ENCODE data around the gene LTBP4.

LTBP4 gene

DNA sequence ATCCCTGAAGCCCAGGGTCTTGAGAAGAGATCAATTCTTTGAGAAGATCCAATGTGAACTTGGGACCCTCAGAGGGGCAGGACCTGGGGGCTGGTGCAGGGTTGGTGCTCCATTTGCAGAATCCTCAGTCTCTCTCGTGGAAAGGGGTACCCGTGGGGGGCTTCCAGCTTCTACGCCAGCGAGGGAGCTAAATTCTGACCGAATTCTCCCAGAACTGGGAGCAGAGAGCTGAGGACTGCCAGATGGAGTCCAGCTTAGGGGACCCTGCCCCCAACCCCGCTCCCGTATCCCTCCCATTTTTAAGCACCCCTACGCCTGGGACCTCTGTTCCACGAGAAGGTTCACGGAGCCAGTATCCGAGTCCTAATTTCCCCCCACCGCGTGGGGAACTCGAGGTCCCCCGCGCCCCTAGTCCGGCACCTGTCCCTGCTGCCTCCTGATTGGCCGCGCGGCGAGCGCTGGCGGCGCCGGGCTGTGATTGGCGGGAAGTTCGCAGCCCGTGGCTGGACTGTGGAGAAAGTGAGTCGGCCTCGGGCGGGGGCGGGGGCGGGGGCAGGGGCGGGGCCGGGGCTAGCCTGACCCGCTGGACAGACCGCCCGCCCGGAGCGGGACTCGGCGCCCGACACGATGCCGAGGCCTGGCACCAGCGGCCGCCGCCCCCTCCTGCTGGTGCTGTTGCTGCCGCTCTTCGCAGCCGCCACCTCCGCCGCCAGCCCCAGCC, 4.4 kb upstream of the LTBP4 start:
- DNase-seq (ENCODE audit: low spot score) = no peak

- no peak for DNase-seq (ENCODE audit: low spot score)
Measured at GRCh38 chr19:40597329-40597838, 3.8 kb upstream of the LTBP4 start.

GRCh38 chr19:40598121-40598917, 2.9 kb upstream of the LTBP4 start:
- DNase-seq (ENCODE audit: low spot score) = peak; percentile 86

- no peak for DNase-seq (ENCODE audit: low spot score)
Measured at GRCh38 chr19:40598918-40599307, 2.3 kb upstream of the LTBP4 start.

DNA sequence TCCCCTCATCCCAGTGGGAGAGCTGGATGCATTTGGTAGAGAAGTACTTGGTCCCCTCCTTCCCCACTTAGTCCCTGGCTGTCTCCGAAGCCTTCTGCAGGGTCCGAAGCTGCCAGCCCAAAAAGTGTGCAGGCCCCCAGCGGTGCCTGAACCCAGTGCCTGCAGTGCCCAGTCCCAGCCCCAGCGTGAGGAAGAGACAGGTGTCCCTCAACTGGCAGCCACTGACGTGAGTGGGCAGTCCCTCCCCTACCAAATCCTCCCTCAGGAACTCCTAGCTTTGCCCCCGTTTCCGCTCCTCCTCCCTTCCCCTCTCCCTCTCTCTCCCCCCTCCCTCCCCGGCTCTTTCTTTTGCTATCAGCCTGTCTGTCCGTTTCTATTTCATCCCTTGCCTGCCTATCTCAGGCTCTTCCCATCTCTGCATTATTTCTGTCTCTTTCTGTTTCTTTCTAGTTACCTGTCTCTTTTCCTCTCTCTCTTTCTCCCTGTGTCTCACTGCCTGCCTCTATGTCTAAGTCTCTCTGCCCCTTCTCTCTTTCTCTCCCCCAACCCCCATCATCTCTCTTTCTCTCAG, 1.8 kb upstream of the LTBP4 start:
- no peak for DNase-seq (ENCODE audit: low spot score)

GRCh38 chr19:40599902-40600569, 1.1 kb upstream of the LTBP4 start:
- DNase-seq (ENCODE audit: low spot score) = no peak

- no peak for DNase-seq (ENCODE audit: low spot score)
Measured at GRCh38 chr19:40600570-40601133, 517 bp upstream of the LTBP4 start.

GRCh38 chr19:40603071-40603388, 1.9 kb downstream of the LTBP4 start:
- DNase-seq (ENCODE audit: low spot score) = no peak

GRCh38 chr19:40603389-40604170, 2.4 kb downstream of the LTBP4 start:
- peak; percentile 99 for DNase-seq (ENCODE audit: low spot score)

DNA sequence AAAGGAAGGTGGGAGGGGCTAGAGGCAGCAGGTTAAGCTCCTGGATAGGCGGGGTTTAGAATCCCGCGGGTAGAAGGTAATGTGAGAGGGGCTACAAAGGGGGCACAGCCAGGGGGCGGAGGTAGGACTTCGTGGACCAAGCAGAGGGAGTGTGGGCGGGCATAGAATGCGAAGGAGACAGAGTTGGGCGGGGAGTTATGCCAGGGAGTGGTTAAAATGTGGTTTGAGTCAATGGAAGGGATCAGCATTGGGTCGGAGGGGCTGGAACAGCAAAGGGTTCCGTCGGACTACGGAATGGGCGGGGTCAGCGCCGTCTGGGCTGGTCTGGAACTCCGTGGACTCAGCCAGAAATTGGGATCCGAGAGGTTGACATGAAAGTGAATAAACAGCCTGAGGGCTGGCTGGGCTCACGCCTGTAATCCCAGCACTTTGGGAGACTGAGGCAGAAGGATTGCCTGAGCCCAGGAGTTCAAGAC, 3.0 kb downstream of the LTBP4 start:
- DNase-seq (ENCODE audit: low spot score) = no peak

- peak; percentile 44 for DNase-seq (ENCODE audit: low spot score)
Measured at GRCh38 chr19:40604647-40605215, 3.6 kb downstream of the LTBP4 start.

DNA sequence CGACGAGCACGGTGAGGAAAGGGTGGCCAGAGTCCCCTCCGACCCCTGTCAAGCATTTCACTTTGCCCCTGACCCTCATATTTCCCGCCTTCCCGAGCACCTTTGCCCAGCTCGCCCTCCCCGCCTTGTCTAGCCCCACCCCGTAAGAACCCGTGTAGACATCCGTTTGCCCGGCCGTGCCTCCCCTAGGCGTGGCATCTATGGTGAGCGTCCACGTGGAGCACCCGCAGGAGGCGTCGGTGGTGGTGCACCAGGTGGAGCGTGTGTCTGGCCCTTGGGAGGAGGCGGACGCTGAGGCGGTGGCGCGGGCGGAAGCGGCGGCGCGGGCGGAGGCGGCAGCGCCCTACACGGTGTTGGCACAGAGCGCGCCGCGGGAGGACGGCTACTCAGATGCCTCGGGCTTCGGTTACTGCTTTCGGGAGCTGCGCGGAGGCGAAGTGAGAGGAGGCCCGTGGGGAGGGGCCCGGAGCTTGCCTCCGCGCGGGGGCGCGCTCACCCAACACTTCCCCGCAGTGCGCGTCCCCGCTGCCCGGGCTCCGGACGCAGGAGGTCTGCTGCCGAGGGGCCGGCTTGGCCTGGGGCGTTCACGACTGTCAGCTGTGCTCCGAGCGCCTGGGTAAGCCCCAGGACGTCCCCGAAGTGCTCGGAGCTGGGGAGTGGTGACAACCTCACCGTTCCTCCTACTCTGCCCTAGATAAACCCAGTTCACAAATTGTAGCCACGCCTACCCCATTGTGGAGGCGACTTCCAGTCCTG, 4.2 kb downstream of the LTBP4 start:
- DNase-seq (ENCODE audit: low spot score) = peak; percentile 55

GRCh38 chr19:40607311-40608239, 6.4 kb downstream of the LTBP4 start:
- peak; percentile 49 for DNase-seq (ENCODE audit: low spot score)

DNA sequence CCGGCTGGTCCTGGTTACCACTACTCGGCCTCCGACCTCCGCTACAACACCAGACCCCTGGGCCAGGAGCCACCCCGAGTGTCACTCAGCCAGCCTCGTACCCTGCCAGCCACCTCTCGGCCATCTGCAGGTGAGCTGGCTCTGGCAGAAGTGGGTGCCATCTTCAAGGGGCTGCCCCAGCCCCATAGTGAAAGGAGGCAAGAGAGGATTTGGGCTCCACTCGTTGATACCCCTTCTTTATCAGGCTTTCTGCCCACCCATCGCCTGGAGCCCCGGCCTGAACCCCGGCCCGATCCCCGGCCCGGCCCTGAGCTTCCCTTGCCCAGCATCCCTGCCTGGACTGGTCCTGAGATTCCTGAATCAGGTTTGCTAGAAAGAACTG, 7.1 kb downstream of the LTBP4 start:
- DNase-seq (ENCODE audit: low spot score) = no peak

- no peak for DNase-seq (ENCODE audit: low spot score)
Measured at GRCh38 chr19:40608957-40609356, 7.8 kb downstream of the LTBP4 start.

GRCh38 chr19:40609561-40610395, 8.6 kb downstream of the LTBP4 start:
- peak; percentile 92 for DNase-seq (ENCODE audit: low spot score)

DNA sequence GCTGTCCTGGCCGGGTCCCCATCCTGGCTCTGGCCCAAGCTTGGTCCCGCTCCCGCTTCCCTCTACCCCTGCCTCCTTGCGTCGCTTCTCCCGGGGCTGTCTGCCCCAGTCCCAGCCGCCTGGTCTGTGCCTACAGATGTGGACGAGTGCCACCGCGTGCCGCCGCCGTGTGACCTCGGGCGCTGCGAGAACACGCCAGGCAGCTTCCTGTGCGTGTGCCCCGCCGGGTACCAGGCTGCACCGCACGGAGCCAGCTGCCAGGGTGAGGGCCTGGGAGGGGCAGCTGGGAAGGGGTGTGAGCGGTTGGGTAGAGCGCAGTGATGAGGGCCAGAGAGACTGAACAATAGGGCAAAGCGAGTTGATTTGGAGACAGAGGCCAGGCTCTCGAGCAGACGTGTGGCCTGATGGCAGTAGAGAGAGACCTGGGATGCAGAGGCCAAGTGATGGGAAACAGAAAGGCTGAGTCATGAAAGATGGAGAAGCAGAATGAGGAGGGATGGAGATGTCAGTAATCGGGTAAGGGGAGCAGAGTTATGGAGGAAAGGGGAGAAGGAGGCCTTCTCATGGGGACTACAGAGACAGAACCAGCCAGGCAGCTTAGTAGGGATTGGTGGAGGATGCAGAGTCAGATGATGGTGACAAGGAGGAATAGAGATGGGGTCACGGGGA, 9.4 kb downstream of the LTBP4 start:
- DNase-seq (ENCODE audit: low spot score) = no peak

- no peak for DNase-seq (ENCODE audit: low spot score)
Measured at GRCh38 chr19:40611096-40611495, 9.9 kb downstream of the LTBP4 start.

All from hematopoietic multipotent progenitor cell treated with erythropoietin and hydrocortisone succinate and interleukin-3 and kit ligand, for 15 days (in vitro differentiated cells).